ENCODE measurements around the gene KCTD19.
"Not testable (repeated sequence)": the region's sequence is repeated elsewhere in the genome, so short reads cannot be mapped to it uniquely, and the experiment has no call there.

The KCTD19 gene

DNA sequence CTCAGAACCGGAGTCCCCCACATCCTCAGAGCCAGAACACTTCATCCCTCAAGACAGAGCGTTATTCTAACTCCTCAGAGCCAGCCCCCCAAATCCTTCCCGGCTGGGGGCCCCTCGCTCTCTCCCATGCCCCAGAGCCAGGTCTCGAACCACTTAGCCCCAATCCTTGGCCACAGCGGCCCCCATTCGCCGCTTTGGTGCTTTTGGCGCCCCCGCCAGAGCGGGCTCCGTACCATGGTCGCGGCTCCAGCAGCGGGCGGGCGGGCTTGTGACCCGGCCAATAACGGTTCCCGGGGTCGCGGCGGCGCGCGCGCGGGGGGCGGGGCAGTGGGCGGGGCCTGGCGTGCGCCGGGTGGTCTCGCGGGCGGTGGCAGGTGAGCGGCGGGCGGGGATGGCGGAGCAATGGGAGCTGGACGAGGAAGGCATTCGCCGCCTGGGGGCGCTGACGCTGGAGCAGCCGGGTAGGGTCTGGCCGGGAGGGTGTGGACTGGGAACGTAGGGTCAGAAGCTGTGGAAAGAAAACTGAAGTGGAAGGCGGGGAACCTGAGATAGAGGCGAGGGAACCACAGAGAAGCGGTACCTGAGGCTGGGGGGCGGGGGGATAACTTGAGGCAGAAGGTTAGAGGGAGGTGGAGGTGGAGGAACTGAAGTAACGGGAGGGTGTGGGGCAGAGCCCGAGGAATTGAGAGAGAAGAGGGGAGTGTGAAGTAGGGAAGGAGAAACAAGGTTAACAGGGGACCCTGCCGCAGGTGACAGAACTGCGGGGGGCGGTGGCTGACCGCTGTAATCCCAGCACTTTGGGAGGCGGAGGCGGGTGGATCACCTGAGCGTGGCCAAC, at the start of gene KCTD19, which contains the start of gene LRRC36:
KCTD19 (minus strand) TSS at position 270 of the 838 bp plus-strand sequence; CDS start at position 236, 34 bp downstream.
LRRC36 (plus strand) TSS at position 344 of the 838 bp plus-strand sequence; CDS start at position 392, 48 bp downstream.
- no peak for DNase-seq (ENCODE audit: low read depth)

DNA sequence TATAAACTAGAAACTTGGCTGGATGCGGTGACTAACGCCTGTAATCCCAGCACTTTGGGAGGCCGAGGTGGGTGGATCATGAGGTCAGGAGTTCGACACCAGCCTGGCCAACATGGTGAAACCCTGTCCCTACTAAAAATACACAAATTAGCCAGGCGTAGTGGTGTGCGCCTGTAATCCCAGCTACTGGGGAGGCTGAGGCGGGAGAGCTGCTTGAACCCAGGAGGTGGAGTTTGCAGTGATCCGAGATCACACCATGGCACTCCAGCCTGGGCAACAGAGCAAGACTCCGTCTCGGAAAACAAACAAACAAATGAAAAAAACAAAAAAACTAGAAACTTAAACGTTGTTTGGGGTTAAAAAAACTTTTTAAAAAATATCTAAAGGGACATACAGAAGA, 49.5 kb upstream of the KCTD19 start:
- DNase-seq (ENCODE audit: low read depth) = not testable (repeated sequence)

DNA sequence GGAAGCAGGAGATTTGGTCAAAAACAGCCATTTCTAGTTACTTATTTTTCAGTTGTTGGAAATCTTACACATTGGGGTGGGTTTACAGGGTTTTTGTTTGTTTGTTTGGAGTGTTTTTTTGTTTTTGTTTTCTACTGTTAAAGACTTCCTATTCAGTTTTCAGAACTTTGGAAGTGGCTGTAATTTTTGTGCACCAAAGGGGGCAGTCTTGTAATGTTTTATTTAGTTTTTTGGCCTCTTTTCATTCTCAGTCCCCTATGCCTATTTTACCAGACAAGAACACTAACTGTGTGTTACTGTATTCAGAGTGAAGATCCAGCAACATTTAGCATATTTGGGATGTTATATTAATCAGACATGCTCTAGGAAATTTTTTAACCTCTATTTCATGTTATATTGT, 46.1 kb upstream of the KCTD19 start:
- no peak for DNase-seq (ENCODE audit: low read depth)

DNA sequence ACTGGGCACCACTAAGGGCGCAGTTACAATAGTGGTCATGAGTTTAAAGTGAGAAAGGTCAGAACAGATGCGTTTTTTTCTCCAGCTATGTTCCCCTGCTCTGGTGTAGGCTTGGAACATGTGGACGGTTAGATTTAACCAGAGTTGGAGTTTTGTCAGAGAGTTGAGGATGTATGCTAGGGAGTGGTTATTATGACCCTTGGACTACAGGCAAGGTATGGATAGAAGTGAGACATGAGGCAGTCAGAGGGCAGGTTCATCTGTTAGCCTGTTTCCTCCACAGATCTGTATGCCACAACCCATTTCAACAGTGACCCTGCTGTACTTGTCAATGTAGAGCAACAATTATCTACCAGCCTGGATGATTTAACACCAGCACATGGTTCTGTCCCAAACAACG, 44.1 kb upstream of the KCTD19 start:
- DNase-seq (ENCODE audit: low read depth) = no peak

DNA sequence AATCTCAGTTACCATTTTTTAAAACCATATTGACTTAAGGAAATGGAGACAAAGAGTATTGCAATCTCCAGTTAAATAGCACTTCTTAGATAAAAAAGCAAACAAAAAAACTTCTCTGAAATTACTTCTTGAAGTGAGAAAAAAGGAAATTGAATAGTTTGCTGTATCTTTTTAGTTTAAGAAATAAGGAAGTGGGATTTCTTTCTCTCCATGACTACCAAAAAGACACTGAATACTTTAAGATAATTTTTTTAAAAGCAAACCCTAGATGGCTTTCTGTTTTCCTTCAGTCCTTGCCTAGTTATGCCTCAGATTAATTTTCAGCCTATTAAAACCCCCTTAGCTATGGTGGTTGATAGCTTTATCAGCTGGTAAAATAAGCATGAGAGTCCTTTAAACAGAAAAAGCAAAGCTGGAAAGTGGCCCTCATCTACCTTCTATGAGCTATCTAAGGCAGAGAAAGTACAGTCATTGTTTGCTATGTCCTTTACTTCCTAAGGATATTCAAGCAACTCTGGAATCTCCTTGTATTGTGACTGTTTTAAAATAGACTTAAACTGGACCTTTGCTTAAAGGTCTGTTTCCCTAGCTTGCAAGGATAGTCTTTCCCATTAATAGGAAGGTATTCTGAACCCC, 38.2 kb upstream of the KCTD19 start:
- no peak for DNase-seq (ENCODE audit: low read depth)

DNA sequence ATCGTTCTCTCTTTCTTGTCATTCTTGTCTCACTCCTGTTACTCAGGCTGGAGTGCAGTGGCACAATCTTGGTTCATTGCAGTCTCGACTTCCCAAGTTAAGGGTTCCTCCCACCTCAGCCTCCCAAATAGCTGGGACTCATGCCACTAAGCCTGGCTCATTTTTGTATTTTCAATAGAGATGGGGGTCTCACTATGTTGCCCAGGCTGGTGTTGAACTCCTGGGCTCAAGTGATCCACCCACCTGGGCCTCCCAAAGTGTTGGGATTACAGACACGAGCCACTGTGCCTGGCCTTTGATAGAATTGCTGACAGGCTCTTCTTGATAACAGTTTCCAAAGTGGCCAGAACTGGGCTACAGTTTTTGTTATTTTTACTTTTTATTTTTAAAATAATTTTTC, 34.5 kb upstream of the KCTD19 start:
- DNase-seq (ENCODE audit: low read depth) = no peak

DNA sequence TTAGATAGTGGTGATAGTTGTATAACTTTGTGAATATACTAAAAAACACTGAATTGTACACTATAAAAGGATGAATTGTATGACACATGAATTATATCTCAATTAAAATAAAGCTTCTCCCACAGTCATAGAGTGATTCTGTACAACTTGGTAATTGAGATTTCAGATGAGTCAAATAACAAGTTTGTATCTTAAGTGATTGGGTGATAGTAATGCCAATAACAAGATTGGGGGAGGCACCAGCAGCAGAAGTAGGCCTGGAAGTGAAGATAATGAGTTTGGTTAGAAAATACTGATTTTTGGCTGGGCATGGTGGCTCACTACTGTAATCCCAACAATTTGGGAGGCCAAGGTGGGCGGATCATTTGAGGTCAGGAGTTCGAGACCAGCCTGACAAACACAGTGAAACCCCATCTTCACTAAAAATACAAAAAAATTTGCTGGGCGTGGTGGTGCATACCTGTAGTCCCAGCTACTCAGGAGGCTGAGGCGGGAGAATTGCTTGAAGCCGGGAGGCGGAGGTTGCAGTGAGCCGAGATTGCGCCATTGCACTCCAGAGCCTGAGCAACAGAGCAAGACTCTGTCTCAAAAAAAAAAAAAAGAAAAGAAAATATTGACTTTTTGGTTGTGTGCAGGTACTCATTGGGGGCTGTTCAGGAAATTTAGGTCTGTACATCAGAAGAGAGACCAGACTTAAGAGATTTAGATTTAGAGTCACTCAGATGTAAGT, 33.2 kb upstream of the KCTD19 start:
- not testable (repeated sequence) for DNase-seq (ENCODE audit: low read depth)

DNA sequence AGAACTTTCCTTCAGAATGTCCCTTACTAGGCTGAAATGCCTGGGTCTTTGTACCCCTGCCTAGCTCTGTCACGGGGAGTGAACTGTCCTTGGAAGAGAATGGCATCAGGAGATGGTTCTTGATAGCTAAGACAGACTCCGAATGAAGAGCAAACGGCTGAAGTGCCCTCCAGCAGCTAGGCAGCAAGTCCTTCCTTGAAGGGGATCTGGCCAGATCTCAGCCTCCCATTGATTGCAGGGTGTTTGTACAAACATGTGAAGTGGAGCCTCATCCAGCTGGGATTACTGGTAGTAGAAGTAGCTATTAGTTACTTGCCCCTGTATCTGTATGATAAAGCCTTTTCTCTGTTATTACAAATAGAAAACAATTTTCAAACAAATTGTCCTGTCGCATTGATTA, 31.0 kb upstream of the KCTD19 start:
- DNase-seq (ENCODE audit: low read depth) = no peak

DNA sequence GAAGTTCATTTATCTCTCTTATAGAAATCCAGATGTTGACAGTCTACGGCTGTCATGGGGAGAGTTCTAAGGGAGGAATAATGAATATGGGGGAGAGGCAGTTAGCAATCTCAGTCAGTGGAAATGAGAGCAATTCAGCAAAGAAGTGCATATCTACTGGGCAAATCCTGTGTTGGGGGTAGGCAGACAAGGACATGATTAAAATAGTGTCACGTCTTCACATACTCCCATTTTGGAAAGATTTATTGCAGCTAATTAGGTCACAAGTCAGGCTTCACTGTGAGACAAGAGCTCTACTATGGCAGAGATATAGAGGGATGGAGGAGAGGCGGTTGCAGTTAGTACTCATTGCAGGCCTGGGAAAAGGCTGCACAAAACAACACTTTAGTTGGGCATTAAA, 29.9 kb upstream of the KCTD19 start:
- DNase-seq (ENCODE audit: low read depth) = no peak

DNA sequence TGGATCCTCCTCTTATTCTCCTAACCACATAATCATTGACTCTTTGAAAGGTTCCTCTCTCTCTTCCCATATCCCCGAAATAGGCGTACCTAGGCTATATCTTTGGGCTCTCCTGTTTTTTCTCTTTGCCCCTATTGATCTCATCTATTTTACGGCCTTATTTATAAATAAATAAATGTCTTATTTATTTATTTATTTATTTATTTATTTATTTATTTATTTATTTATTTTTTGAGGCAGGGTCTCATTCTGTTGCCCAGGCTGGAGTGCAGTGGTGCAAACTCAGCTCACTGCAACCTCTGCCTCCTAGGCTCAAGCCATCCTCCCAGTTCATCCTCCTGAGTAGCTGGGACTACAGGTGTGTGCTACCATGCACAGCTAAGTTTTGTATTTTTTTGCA, 25.9 kb upstream of the KCTD19 start:
- not testable (repeated sequence) for DNase-seq (ENCODE audit: low read depth)

DNA sequence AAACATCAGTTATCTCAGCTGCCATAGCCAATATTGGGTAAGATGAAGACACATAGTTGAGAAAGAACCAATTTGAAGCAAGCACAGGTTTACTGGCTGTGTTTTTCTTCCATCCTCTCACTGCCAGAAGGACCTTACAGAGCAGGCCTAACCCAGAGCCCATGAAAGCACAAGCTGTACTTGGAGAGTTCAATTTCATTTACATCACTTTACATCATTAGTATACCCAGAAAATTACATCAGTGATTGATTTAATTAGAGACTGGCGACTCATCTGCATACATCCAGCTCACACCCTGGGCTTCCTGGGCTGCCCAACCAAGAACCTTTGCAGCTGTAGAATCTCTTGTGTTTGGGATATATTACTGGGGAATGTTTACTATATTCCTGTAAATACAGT, 23.8 kb upstream of the KCTD19 start:
- no peak for DNase-seq (ENCODE audit: low read depth)

DNA sequence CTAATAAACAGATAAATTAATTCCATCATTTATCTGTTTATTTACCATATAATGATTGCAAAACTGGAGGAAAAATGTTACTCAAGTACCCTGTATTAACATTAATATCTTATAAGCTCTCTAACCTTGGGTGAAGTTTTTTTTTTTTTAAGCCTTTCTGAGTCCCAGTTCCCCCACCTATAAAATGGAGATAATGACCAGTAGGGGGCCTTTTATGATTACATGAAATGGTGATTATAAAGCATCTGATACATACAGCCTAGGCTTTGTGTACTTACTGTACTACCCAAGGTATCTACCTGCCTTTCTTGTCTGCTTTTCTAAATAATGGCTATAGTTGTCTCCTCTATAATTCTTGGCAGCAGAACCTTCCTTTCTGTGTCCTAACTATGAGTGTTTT, 22.6 kb upstream of the KCTD19 start:
- DNase-seq (ENCODE audit: low read depth) = no peak

DNA sequence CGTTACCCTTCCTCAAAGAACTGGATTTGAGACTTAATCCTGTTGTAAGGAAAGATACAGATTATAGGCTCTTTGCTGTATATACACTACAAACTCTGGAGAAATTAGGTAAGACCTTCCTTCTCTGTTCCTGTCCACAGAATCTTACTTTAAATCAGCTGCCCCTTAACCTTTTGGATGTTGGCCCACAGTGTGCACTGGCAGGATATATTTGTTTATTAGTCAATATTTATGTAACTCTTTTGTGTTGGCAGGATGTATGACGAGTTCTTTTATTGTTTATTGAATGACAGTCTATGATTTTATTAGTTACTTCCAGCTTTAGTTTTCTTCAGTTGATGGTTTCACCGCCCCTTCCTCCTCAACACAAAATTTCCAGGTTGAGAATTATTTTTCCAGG, 19.8 kb upstream of the KCTD19 start:
- DNase-seq (ENCODE audit: low read depth) = no peak

DNA sequence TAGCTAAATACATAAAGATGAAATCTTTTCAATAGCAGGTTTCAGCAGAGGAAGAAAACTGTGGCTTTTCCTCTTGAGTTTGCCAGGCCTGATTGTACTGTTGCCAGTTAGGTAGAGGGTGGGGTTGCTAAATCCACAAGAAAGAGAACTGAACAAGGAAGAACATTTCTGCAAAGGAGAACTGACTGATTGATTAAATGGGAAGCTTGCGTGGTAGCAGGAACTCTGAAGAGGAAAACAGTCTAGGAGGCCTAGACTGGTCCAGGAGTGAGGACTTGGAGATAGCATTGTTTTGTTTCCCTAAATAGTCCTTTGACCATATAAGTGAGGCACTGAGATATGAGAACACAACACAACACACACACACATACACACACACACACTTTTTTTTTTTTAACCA, 18.9 kb upstream of the KCTD19 start:
- no peak for DNase-seq (ENCODE audit: low read depth)

DNA sequence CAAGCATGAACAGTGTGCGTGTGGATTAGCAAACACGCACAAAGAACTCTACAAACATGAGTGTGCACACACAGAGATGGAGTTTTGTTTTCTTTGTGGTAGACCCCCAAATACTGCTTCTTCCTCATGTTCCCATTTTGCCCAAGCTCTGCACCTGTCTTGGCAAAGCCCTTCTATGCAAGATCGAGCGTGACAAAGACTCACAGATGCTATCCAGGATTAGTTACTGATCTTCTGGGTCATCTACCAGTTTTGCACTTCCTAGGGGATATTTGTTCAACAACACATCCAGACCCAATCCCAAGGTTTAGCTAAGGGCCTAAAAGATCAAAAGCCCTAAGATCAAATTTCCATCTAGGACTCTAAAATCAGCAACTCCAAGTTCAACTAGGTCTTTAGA, 16.1 kb upstream of the KCTD19 start:
- no peak for DNase-seq (ENCODE audit: low read depth)

DNA sequence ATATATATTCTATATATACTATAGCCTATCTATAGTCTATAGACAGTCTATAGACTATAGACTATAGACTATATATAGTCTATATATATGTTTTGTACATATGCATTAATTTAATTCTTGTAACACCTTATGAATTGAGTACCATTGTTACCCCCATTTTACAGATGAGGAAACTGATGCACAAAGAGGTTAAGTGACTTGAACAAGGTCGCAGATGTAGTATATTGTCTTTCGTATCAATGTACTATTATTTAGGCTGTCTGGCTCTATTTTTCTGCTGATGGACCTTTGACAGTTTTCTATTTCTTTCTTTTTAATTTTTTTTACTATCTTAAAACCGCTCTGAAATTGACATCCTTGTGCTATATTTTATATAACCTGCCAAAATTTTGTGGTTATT, 14.7 kb upstream of the KCTD19 start:
- DNase-seq (ENCODE audit: low read depth) = no peak

DNA sequence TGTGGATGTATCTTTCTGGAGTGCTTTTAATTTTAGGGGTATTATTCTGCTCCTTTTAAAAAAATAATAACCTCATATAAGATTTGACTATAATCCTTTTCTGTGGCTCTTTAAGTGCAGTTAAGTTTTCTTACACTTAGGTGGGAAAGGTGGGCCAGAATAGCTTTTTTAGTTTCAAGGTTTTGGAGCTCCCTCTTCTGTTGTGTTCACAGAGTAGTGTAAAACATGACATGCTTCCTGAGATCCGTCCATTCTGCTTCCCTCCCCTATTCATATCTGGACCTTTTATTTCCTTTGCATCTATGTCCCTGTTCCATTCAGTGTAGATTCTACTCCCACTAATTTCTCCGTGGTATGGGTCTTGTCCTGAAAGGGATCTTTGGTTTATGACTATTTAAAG, 12.9 kb upstream of the KCTD19 start:
- DNase-seq (ENCODE audit: low read depth) = no peak

DNA sequence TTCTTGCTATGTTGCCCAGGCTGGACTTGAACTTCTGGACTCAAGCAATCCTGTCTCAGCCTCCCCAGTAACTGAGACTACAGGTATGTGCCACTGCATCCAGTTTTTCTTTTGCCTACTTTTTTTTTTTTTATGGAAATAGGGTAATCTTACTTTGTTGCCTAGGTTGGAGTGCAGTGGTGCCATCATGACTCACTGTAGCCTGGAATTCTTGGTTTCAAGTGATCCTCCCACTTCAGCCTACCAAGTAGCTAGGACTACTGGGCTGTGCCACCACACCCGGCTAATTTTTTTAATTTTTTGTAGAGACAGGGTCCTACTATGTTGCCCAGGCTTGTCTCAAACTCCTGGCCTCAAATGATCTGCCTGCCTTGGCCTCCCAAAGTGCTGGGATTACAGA, 10.1 kb upstream of the KCTD19 start:
- no peak for DNase-seq (ENCODE audit: low read depth)

DNA sequence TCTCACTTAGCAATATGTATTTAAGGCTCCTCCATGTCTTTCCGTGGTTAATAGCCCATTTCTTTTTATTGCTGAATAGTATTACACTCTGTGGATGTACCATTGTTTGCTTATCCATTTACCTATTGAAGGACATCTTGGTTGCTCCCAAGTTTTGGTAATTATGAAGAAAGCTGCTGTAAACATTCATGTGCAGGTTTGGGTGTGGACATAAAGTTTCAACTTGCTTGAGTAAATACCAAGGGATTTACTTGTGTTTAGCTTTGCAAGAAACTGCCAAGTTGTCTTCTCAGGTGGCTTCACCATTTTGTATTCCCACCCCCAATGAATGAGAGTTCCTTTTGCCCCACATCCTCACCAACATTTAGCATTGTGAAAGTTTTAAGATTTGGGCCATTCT, 9.6 kb upstream of the KCTD19 start:
- no peak for DNase-seq (ENCODE audit: low read depth)

DNA sequence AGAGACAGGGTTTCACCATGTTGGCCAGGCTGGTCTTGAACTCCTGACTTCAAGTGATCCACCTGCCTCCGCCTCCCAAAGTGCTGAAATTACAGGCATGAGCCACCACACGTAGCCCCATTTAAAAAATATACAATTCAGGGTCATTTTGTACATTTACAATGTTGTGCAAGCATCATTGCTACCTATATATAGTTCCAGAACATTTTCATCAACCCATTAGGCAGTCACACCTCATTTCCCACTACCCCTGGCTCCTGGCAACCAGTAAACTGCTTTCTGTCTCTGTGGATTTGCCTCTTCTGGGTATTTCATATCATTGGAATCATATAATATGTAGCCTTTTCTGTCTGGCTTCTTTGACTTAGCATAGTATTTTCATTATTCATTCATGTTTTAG, 6.8 kb upstream of the KCTD19 start:
- no peak for DNase-seq (ENCODE audit: low read depth)

DNA sequence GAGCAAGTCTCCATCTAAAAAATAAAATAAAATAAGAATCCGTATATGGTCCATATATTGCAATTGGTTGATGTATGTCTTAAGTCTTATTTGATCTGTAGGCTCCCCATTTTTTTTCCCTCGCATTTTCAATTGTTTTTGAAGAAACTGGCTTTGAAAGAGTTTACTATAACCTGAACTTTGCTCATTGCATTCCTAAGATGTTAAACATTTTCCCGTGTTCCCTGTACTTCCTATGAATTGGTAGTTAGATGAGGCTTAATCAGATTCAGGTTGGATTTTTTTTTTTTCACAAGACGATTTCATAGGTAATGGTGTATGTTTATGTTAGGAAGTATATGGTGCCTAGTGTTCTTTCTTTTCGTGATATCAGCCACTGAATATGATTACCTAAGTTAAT, 3.4 kb upstream of the KCTD19 start:
- no peak for DNase-seq (ENCODE audit: low read depth)

DNA sequence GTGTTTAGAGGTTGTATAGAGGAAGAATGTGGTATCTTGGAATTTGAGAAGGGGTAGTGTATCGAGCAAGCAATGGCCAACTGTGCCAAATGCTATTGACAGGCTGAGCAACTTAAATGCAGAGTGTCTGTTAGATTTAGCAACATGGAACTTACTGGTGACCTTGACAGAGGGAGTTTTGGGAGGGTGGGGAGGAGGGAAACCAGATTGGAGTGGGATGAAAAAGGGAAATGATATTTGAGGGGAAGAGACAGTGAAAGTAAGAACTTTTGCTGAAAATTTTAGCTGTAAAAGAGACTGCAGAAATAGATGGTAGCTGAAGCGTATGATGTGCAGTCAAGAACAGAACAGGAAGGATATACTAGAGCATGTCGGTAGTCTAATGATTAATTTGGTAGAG, 1.2 kb upstream of the KCTD19 start:
- DNase-seq (ENCODE audit: low read depth) = no peak

DNA sequence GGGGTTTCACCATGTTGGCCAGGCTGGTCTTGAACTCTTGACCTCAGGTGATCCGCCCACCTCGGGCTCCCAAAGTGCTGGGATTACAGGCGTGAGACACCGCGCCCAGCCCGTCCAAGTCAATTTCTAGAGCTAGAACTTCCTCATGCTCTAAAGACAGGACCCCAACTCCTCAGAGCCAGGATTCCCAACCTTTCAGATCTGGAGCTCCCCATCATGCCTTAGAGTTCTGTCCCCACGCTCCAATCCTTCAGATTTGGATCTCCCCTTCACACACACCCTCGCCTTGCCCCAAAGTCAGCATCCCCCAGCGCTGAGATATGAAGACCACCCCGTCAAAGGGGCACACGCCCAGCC, 448 bp downstream of the KCTD19 start:
- no peak for DNase-seq (ENCODE audit: low read depth)

Data from CMK (cell line).